Chondrocyte (in vitro differentiated cells): ENCODE measurements around the gene PAPSS1. TPM values are rescaled to one million over a fixed set of nuclear protein-coding genes. Genes with fewer than 3 reads are reported as not detected.
A peak's percentile ranks its signal among the peaks of the same experiment; 100 is the strongest.

Experiments
- DNase-seq: peaks from one replicate; pipeline ENCODE4 v3.0.0; 2021; ENCODE audit warnings: mixed read lengths, low spot score
- H3K27ac Mint-ChIP-seq: one replicate; pipeline ENCODE4 v1.8.0; 2021; ENCODE audit warnings: mild to moderate bottlenecking, moderate library complexity, mixed read lengths; ENCODE audit not compliant: unreplicated experiment
- H3K27me3 Mint-ChIP-seq: 2 replicates; pipeline ENCODE4 v1.8.0; 2021; ENCODE audit warnings: low read depth, mixed read lengths
- H3K36me3 Mint-ChIP-seq: 2 replicates; pipeline ENCODE4 v1.8.0; 2021; ENCODE audit warnings: low read depth, mixed read lengths
- H3K4me1 Mint-ChIP-seq: 2 replicates; pipeline ENCODE4 v1.8.0; 2021; ENCODE audit warnings: low read depth, mild to moderate bottlenecking, mixed read lengths
- H3K4me3 Mint-ChIP-seq: one replicate; pipeline ENCODE4 v1.8.0; 2021; ENCODE audit warnings: mild to moderate bottlenecking, moderate library complexity, mixed read lengths; ENCODE audit not compliant: unreplicated experiment
- H3K9me3 Mint-ChIP-seq: 2 replicates; pipeline ENCODE4 v1.8.0; 2021; ENCODE audit warnings: low read depth, mixed read lengths
- CTCF ChIP-seq: fragments of 200-600 bp; sonication (generic); IDR thresholded peaks from 2 replicates; pipeline ENCODE4 v1.5.0; 2021; ENCODE audit warnings: antibody characterized with exemption, mild to moderate bottlenecking, moderate library complexity
- total RNA-seq: library from RNA; stranded (reverse); gene quantifications from 3 replicates; pipeline ENCODE4 v1.2.1, GENCODE V29; 2021

PAPSS1 gene
- total RNA-seq, 1 donor from 2014 or later: 105 TPM

- Mint-ChIP-seq H3K9me3 (peaks cover 14% of the 10 kb centered on the region), H3K36me3 (no peaks in the 10 kb centered on the region), H3K4me1 (peaks cover 32% of the 10 kb centered on the region), H3K27ac (no peak overlapping the region), H3K27me3 (no peaks in the 10 kb centered on the region), H3K4me3 (no peak overlapping the region)
- DNase-seq: no peak
- TF ChIP-seq CTCF: no peak
Measured at GRCh38 chr4:107742791-107743190, 22.8 kb upstream of the PAPSS1 start.

GRCh38 chr4:107742196-107742595 is 22.2 kb upstream of the PAPSS1 start:
- Mint-ChIP-seq H3K36me3 (no peaks in the 10 kb centered on the region), H3K9me3 (peaks cover 14% of the 10 kb centered on the region), H3K27ac (peak overlapping the region; percentile 41), H3K27me3 (no peaks in the 10 kb centered on the region), H3K4me1 (peaks cover 34% of the 10 kb centered on the region), H3K4me3 (no peak overlapping the region)
- no peak for TF ChIP-seq CTCF
- no peak for DNase-seq

- H3K4me1 Mint-ChIP-seq: peaks cover 35% of the 10 kb centered on the region
- no peak for TF ChIP-seq CTCF
- H3K27me3 Mint-ChIP-seq: no peaks in the 10 kb centered on the region
- peak overlapping the region; percentile 87 for H3K27ac Mint-ChIP-seq
- no peaks in the 10 kb centered on the region for H3K36me3 Mint-ChIP-seq
- H3K9me3 Mint-ChIP-seq: peaks cover 14% of the 10 kb centered on the region
- no peak for DNase-seq
- peak overlapping the region; percentile 26 for H3K4me3 Mint-ChIP-seq
Measured at GRCh38 chr4:107740950-107741701, 21.1 kb upstream of the PAPSS1 start.

- peaks cover 35% of the 10 kb centered on the region for H3K4me1 Mint-ChIP-seq
- DNase-seq: no peak
- H3K27me3 Mint-ChIP-seq: no peaks in the 10 kb centered on the region
- peak overlapping the region; percentile 87 for H3K27ac Mint-ChIP-seq
- H3K36me3 Mint-ChIP-seq: no peaks in the 10 kb centered on the region
- H3K9me3 Mint-ChIP-seq: peaks cover 11% of the 10 kb centered on the region
- peak; percentile 76 for TF ChIP-seq CTCF
- no peak overlapping the region for H3K4me3 Mint-ChIP-seq
Measured at GRCh38 chr4:107740381-107740780, 20.3 kb upstream of the PAPSS1 start.

- Mint-ChIP-seq H3K4me1 (peaks cover 26% of the 10 kb centered on the region), H3K27ac (no peak overlapping the region), H3K27me3 (no peaks in the 10 kb centered on the region), H3K9me3 (peaks cover 2% of the 10 kb centered on the region), H3K4me3 (no peak overlapping the region), H3K36me3 (no peaks in the 10 kb centered on the region)
- DNase-seq: no peak
- no peak for TF ChIP-seq CTCF
Measured at GRCh38 chr4:107737450-107737849, 17.4 kb upstream of the PAPSS1 start.
